Activated gamma-delta T cell treated with Interleukin-2 at 50 U/mL for 16 hours (primary cell): ENCODE measurements around the gene IFT122.

Source experiments
- DNase-seq: peaks from one replicate; pipeline ENCODE4 v3.0.0-alpha.2; 2020

Gene IFT122

GRCh38 chr3:129562803-129563202 is 122.8 kb downstream of the IFT122 start:
- DNase-seq = no peak

DNA sequence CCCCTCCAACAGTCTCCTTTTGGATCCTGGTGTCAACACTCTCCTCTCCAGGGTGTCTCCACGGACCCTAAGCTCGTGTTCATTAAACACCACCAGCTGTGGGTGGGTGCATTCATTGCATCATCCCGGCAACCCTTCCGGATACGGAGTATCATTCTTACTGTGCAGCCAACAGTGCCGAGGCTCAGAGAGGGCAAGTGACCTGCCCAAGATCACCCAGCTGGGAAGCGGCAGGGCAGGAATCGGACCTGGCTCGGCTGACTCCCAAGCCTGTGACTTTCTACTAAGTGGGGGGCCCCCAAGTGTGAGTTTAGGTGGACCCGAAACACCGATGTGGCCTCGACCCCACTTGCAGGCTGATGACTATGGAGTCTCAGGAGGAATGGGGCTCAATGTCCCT is 123.3 kb downstream of the IFT122 start:
- DNase-seq = no peak

GRCh38 chr3:129563850-129564535 is 124.0 kb downstream of the IFT122 start:
- no peak for DNase-seq

DNA sequence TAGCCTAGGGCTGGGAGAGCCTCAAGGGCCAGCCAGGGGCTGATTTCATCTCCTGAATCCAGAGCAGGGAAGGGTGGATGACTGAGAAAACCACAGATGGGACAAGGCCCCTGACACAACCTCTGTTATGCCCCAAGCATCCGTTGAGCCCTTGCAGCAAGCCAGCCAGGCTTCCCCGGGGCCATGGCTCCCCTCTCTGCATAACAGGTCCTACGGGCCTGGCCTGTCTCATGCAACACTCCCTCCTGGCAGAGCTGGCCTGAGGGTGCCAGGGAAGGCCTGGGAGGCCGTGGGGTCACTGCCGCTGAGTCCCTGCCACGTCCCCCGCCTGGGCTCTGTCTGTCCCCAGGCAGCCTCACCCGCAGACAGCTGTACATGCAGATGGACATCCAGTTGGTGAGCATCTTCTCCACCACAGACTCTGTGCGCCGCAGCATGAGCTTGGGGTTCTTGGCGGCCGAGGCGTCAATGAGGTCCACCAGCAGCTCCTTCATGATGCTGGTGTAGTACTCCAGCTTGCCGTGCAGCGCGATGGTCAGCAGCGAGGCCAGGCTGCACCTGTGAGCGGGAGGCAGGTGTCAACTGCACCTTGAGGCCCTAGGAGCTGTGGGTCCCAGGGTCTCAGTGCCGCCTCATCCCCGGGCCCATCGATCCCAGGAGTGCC is 125.1 kb downstream of the IFT122 start:
- DNase-seq = no peak

- DNase-seq = no peak
These were observed 125.9 kb downstream of the IFT122 start for GRCh38 chr3:129565902-129566301.

DNA sequence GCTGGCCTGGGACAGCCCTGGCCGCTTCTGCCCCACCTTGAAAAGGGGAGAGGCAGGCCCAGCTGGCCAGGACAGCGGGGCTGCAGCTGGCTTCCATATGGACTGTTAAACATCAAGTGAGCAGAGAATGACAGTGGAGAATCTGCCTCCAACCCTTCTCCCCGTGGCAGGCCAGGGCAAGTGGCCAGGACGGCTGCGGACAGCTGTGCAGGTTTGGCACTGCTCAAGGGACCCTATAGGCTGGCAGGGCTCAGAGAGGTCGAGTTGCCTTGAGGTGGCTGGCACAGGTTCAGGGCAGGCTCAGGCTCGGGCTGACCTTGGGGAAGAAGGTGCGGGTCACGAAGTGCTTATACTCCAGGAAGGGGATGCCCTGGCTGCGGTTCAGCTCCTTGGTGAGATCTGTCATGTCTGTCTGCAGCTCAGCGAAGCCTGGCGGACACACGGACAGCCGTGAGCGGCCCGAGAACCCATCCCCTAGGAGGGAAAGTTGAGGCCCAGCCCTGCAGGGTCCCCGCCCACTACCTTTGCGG is 127.2 kb downstream of the IFT122 start:
- no peak for DNase-seq

DNA sequence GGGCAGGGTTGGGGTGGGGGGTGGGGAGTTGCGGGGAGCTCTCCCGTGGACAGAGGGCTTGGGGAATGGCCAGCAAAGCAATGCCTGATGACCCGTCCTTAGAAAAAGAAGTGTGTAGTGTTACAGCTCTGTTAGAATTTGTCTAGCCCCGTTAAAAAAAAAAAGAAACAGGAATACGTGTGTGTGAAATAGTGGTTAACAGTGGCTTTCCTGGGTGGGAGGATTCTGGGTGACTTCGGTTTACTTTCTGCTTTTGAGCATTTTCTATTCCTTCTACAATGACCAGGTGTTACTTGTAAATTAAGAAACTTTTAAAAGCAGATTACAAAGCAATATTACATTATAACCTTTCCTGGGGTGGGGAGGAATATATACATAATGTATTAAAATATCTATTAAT is 127.9 kb downstream of the IFT122 start:
- no peak for DNase-seq

GRCh38 chr3:129569856-129570255 is 129.8 kb downstream of the IFT122 start:
- no peak for DNase-seq
